ENCODE measurements around the gene PARVB.

Gene PARVB

DNA sequence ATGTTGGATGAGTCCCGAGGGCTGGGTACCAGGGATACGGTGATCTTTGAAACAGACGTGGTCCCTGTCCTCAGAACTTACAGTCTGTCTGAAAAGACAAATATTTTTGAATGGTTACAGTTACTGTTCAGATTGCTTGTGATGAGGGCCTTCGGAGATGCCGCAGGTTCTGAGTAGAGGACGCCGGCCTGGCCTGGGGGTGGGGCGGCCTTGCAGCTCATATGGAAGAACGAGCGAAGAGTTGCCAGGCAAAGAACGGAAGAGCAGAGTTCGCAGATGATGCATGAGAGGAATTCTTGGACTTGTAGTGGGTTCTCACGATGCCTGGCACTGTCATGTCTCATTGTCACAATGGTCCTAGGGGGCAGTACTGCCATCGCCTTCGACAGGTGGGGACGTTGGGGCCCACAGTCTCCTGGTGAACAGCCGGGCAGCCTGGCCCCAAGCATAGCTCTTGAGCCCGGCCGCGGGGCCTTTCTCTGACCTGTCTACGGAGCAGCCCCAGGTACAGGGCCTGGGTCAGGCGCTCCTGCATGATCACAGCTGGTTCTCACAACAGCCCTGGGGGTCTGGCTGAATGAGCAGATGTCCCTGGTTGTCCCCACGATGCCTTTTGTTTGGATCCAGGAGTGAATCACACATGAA, 95.7 kb downstream of the PARVB start (continued):
- TF ChIP-seq ZNF654 (tag by site-specific recombination; IDR thresholded peaks at IDR 0.05; ENCODE audit: low read depth) (no peak), ZNF157 (tag by site-specific recombination; IDR thresholded peaks at IDR 0.05) (no peak), YY1 (tag by site-specific recombination; IDR thresholded peaks at IDR 0.05) (no peak), ZNF10 (tag by site-specific recombination; IDR thresholded peaks at IDR 0.05) (no peak), ZNF292 (tag by site-specific recombination; IDR thresholded peaks at IDR 0.05; ENCODE audit: borderline replicate concordance, low read depth) (no peak), ZNF747 (tag by site-specific recombination; IDR thresholded peaks at IDR 0.05) (no peak), ZNF19 (tag by site-specific recombination; IDR thresholded peaks at IDR 0.05; ENCODE audit: low read depth) (no peak), ZBTB1 (tag by site-specific recombination; IDR thresholded peaks at IDR 0.05) (no peak), HOXA7 (CRISPR knock-in tag; IDR thresholded peaks at IDR 0.05; ENCODE audit: borderline replicate concordance) (no peak), ZNF248 (tag by site-specific recombination; IDR thresholded peaks at IDR 0.05) (no peak), ZNF76 (tag by site-specific recombination; IDR thresholded peaks at IDR 0.05; ENCODE audit: borderline replicate concordance, low read depth) (no peak)

DNA sequence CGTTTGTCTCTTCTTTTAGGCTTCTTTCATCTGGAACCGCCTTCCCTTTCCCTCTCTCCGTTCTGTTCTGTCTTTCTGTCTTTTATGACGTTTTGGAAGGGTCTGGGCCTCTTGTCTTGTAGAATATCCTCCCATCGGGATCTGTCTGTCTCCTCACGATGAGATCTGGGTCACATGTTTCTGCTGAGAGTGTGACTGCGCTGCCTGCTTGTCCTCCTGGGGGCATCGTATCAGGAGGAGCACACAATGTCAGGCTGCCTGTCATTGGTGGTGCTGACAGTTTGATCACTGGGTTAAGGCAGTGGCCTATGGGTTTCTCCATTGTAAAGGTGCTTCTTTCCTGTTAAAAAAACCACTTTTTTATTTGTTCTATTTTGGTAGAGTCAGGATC, 96.2 kb downstream of the PARVB start:
- CTCF ChIA-PET: interaction anchor here (0.7 kb wide), 1 partner anchor 40 kb away, joined by 3 read pairs; no protein-coding TSS in a partner anchor
- H3K27ac ChIP-seq (ENCODE audit: extremely low read depth, low read depth, low read length): no peak overlapping the region
- TF ChIP-seq, protein P1, sequence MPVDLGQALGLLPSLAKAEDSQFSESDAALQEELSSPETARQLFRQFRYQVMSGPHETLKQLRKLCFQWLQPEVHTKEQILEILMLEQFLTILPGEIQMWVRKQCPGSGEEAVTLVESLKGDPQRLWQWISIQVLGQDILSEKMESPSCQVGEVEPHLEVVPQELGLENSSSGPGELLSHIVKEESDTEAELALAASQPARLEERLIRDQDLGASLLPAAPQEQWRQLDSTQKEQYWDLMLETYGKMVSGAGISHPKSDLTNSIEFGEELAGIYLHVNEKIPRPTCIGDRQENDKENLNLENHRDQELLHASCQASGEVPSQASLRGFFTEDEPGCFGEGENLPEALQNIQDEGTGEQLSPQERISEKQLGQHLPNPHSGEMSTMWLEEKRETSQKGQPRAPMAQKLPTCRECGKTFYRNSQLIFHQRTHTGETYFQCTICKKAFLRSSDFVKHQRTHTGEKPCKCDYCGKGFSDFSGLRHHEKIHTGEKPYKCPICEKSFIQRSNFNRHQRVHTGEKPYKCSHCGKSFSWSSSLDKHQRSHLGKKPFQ (tag by site-specific recombination; IDR thresholded peaks at IDR 0.05): no peak
- TF ChIP-seq TCF7L2 (IDR thresholded peaks at IDR 0.05; ENCODE audit: borderline replicate concordance, low read depth, low read length) (no peak), HOXA7 (CRISPR knock-in tag; IDR thresholded peaks at IDR 0.05; ENCODE audit: borderline replicate concordance) (no peak), MZF1 (tag by site-specific recombination; IDR thresholded peaks at IDR 0.05; ENCODE audit: borderline replicate concordance) (no peak)
- peaks cover 0 to 4% of the 10 kb centered on the region in 2 experiments; a peak in 1 of 3 replicates for H3K36me3 ChIP-seq (ENCODE audit: control insufficient read depth in 2 of 2, insufficient read depth in 1 of 2, low read length in 2 of 2)
- no peaks in the 10 kb centered on the region for H3K4me1 ChIP-seq (ENCODE audit: control insufficient read depth, insufficient read depth, low read length)
- POLR2A ChIA-PET: interaction anchor here (0.6 kb wide), 1 partner anchor 25 kb away, joined by 3 read pairs; no protein-coding TSS in a partner anchor
- H3K9me3 ChIP-seq (ENCODE audit: control insufficient read depth, insufficient read depth, low read depth, low read length): no peaks in the 10 kb centered on the region
- H3K4me3 ChIP-seq (ENCODE audit: low read depth, low read length): no peak overlapping the region

DNA sequence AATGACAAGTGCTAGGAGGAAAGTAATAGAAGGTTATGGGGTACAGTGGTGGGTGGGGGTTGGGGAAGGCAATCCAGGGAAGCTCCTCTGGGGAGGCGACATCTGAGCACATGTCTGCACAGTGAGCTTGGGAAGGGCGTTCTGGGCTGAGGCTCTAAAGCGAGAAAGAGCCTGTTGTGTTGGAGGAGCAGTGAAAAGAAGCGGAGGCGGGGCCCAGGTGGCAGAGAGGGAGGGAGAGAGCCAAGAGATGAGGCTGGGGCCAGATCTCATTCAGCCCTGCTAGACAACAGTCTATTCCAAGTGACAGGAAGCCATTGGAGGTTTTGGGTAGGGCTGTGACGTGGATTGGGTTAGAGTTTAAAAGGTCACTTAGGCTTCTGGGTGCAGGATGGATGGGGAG, 101.3 kb downstream of the PARVB start:
- CTCF ChIA-PET: no interaction called here
- Histone ChIP-seq H3K4me1 (ENCODE audit: control insufficient read depth, insufficient read depth, low read length) (no peaks in the 10 kb centered on the region), H3K9me3 (ENCODE audit: control insufficient read depth, insufficient read depth, low read depth, low read length) (no peaks in the 10 kb centered on the region), H3K27ac (ENCODE audit: extremely low read depth, low read depth, low read length) (no peak overlapping the region), H3K4me3 (ENCODE audit: low read depth, low read length) (no peak overlapping the region), H3K36me3 (ENCODE audit: control insufficient read depth in 2 of 2, insufficient read depth in 1 of 2, low read length in 2 of 2) (peaks cover 0 to 3% of the 10 kb centered on the region in 2 experiments; a peak in 1 of 3 replicates)
- POLR2A ChIA-PET: no interaction called here
- TF ChIP-seq ZNF211 (tag by site-specific recombination; IDR thresholded peaks at IDR 0.05; ENCODE audit: low read depth) (no peak), PRDM1 (tag by site-specific recombination; IDR thresholded peaks at IDR 0.05) (no peak), ZNF473 (tag by site-specific recombination; IDR thresholded peaks at IDR 0.05) (no peak), ZBTB20 (tag by site-specific recombination; IDR thresholded peaks at IDR 0.05) (no peak), ZNF48 (tag by site-specific recombination; IDR thresholded peaks at IDR 0.05) (no peak), SCRT2 (tag by site-specific recombination; IDR thresholded peaks at IDR 0.05) (no peak), ZNF510 (tag by site-specific recombination; IDR thresholded peaks at IDR 0.05; ENCODE audit: insufficient replicate concordance) (no peak), ZNF660 (tag by site-specific recombination; IDR thresholded peaks at IDR 0.05) (no peak)
- TF ChIP-seq, protein P2, sequence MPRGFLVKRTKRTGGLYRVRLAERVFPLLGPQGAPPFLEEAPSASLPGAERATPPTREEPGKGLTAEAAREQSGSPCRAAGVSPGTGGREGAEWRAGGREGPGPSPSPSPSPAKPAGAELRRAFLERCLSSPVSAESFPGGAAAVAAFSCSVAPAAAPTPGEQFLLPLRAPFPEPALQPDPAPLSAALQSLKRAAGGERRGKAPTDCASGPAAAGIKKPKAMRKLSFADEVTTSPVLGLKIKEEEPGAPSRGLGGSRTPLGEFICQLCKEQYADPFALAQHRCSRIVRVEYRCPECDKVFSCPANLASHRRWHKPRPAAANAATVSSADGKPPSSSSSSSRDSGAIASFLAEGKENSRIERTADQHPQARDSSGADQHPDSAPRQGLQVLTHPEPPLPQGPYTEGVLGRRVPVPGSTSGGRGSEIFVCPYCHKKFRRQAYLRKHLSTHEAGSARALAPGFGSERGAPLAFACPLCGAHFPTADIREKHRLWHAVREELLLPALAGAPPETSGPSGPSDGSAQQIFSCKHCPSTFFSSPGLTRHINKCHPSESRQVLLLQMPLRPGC (tag by site-specific recombination; IDR thresholded peaks at IDR 0.05): no peak

Measured in HEK293 (cell line).